Heart left ventricle (tissue), 16 donors: ENCODE results near the gene FOXN4. TPM values are rescaled to one million over a fixed set of nuclear protein-coding genes. Genes with fewer than 3 reads are reported as not detected.

Experiments used
- ATAC-seq, 4 donors: fragments of 200-7000 bp; cut with Tn5 transposase; one replicate each; pipeline ENCODE4 v1.9.1; 2020 to 2022; ENCODE audit warnings: moderate library complexity in 4 of 4, mild to moderate bottlenecking in 3 of 4, moderate number of reproducible peaks in 1 of 4
- DNase-seq, 5 donors: peaks; one replicate each; pipeline ENCODE4 v3.0.0-alpha.2; 2020
- H3K27ac ChIP-seq, 12 donors: fragments of 200-600 bp; sonication (generic) in 4 of 12; one replicate each; pipeline versions ENCODE4 v1.5.0 to v1.8.0; 2016 to 2022; ENCODE audit warnings: mild to moderate bottlenecking in 2 of 12
- H3K27me3 ChIP-seq, 9 donors: fragments of 200-600 bp; sonication (generic) in 2 of 9; one replicate each; pipeline versions ENCODE4 v1.5.1 to v1.8.0; 2016 to 2022; ENCODE audit warnings: mild to moderate bottlenecking in 3 of 9
- H3K36me3 ChIP-seq, 9 donors: fragments of 200-600 bp; sonication (generic) in 2 of 9; one replicate each; pipeline versions ENCODE4 v1.5.0 to v1.8.0; 2018 to 2022; ENCODE audit warnings: mild to moderate bottlenecking in 2 of 9
- H3K4me1 ChIP-seq, 12 donors: fragments of 200-600 bp; sonication (generic) in 4 of 12; one replicate each; pipeline versions ENCODE4 v1.5.0 to v1.8.0; 2016 to 2022; ENCODE audit warnings: mild to moderate bottlenecking in 3 of 12
- H3K4me3 ChIP-seq, 12 donors: fragments of 200-600 bp; sonication (generic) in 4 of 12; one replicate each; pipeline versions ENCODE4 v1.5.0 to v1.8.0; 2017 to 2022; ENCODE audit warnings: mild to moderate bottlenecking in 9 of 12, moderate library complexity in 4 of 12
- H3K9me3 ChIP-seq, 12 donors: fragments of 200-600 bp; sonication (generic) in 4 of 12; one replicate each; pipeline versions ENCODE4 v1.5.0 to v1.8.0; 2016 to 2022; ENCODE audit warnings: mild to moderate bottlenecking in 1 of 12
- POLR2A ChIP-seq, 2 donors: fragments of 450-650 bp; IDR thresholded peaks; one replicate each; pipeline ENCODE4 v1.6.1; 2017; ENCODE audit warnings: antibody characterized with exemption in 2 of 2, mild to moderate bottlenecking in 2 of 2, moderate library complexity in 2 of 2
- WGBS, 4 donors: extraction: QIAGEN DNeasy Blood & Tissue Kit in 2 of 4; methylation state at CpG; one replicate each; pipeline versions ENCODE4 v1.1.5 to v1.1.7; 2013 to 2018; 5-methylcytosine and 5-hydroxymethylcytosine counted together
- intact Hi-C, 10 donors: fragments of 100-400 bp; cut with DNase I; formaldehyde crosslinking; loops; one replicate each; pipeline versions ENCODE4 v1.11.1 to v1.14.2; 2022
- polyA plus RNA-seq, 2 donors: library from polyadenylated mRNA; stranded (reverse); fragments of 200-250 nt; gene quantifications; one replicate each; pipeline ENCODE4 v1.2.3, GENCODE V29; 2013
- total RNA-seq, 9 donors: library from RNA; depleted of rRNA in 2 of 9; stranded (reverse); fragments of >200 nt in 2 of 9; fragmentation: NEBNext Ultra II Directional in 3 of 9; extraction: Animal tissue kit (Norgen Biotek cat#: 25700) in 3 of 9; gene quantifications; one replicate each; pipeline versions ENCODE4 v1.1.0 to v1.2.4, GENCODE V29; 2016 to 2023
- TF ChIP-seq, protein P1 (sequence below), 12 donors: fragments of 200-600 bp; sonication (generic) in 4 of 12; IDR thresholded peaks; one replicate each; pipeline versions ENCODE4 v1.5.0 to v1.8.0; 2018 to 2022; ENCODE audit warnings: antibody characterized with exemption in 12 of 12, mild to moderate bottlenecking in 5 of 12
- donor health status: ischemic (EF 13 %, LVEDD 7.1; RV severe dilation, severe dysfunction).
- donor health status: healthy with polysubstance abuse.
- donor health status: DM: no; HTN: yes; CAD: no.
- donor health status: DM: no; HTN: no; CAD: no.
- donor health status: ischemic (EF 25% LVEDD 6.9; RV normal size, moderate dysfunction).
- donor health status: ischemic (EF 25% LVEDD 5.7; RV mildly dilated, moderate dysfunction).
- donor health status: healthy.
- donor health status: DM: yes; HTN: yes; CAD: no.
- donor health status: ischemic (EF 35%, LVEDD 5.7; RV mildly dilated, moderate dysfunction).
- donor health status: nonischemic (EF 11% LVEDD 7.7; RV severe dilation, severe dysfunction).
- donor health status: DM: yes; HTN: yes; CAD: no.
- donor health status: PGD.
- donor health status: ischemic (EF 29% LVEDD 5.4; RV normal size, mild dysfunction).
- donor health status: nonischemic (EF 23%, LVEDD 6.1; RV moderate dilation, normal function).

FOXN4 gene
- total and polyA plus RNA-seq, 11 donors = not detected

- intact Hi-C loops = no loop called here
Observed at GRCh38 chr12:109343677-109344076, 34.6 kb upstream of the FOXN4 start.

GRCh38 chr12:109336593-109336992 is 27.5 kb upstream of the FOXN4 start:
- no peak overlapping the region for H3K4me3 ChIP-seq
- WGBS, 4 donors = 81 to 90% (median 81%) methylated on average over 1 of the region's 1 CpG
- peaks cover 0 to 8% (median 0%) of the 10 kb centered on the region in 9 donors for H3K27me3 ChIP-seq
- no peaks in the 10 kb centered on the region for H3K36me3 ChIP-seq
- ATAC-seq = no peak
- no peak for DNase-seq
- no peaks in the 10 kb centered on the region for H3K4me1 ChIP-seq
- intact Hi-C loops = no loop called here
- TF ChIP-seq, protein P1, sequence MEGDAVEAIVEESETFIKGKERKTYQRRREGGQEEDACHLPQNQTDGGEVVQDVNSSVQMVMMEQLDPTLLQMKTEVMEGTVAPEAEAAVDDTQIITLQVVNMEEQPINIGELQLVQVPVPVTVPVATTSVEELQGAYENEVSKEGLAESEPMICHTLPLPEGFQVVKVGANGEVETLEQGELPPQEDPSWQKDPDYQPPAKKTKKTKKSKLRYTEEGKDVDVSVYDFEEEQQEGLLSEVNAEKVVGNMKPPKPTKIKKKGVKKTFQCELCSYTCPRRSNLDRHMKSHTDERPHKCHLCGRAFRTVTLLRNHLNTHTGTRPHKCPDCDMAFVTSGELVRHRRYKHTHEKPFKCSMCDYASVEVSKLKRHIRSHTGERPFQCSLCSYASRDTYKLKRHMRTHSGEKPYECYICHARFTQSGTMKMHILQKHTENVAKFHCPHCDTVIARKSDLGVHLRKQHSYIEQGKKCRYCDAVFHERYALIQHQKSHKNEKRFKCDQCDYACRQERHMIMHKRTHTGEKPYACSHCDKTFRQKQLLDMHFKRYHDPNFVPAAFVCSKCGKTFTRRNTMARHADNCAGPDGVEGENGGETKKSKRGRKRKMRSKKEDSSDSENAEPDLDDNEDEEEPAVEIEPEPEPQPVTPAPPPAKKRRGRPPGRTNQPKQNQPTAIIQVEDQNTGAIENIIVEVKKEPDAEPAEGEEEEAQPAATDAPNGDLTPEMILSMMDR (IDR thresholded peaks at IDR 0.05) = no peak
- no peak for TF ChIP-seq POLR2A (IDR thresholded peaks at IDR 0.05)
- no peak overlapping the region for H3K27ac ChIP-seq
- no peaks in the 10 kb centered on the region for H3K9me3 ChIP-seq

More at GRCh38 chr12:109343677-109344076, 34.6 kb upstream of the FOXN4 start:
- DNase-seq = no peak
- Histone ChIP-seq H3K36me3 (no peaks in the 10 kb centered on the region), H3K4me3 (no peak overlapping the region), H3K27me3 (no peaks in the 10 kb centered on the region), H3K9me3 (no peaks in the 10 kb centered on the region), H3K27ac (no peak overlapping the region), H3K4me1 (no peaks in the 10 kb centered on the region)
- 40 to 79% (median 58%) methylated on average over 2 of the region's 2 CpGs for WGBS, 4 donors
- no peak for TF ChIP-seq POLR2A (IDR thresholded peaks at IDR 0.05)
- TF ChIP-seq, protein P1 (IDR thresholded peaks at IDR 0.05) = no peak
- ATAC-seq = no peak

DNA sequence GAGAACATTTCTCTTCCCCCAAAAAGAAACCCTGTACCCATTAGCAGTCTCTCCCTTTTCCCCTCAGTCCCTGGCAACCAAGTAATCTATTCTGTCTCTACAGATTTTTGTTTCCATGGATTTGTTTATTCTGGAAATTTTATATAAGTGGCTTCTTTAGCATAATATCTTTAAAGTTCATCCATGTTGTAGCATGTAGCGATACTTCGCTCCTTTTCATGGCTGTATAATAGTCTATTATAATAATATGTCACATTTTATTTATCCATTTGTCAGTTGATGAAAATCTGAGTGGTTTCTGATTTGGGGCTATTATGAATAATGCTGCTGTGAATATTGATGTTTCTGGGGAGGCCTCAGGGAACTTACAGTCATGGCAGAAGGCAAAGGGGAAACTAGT is 25.8 kb upstream of the FOXN4 start:
- TF ChIP-seq, protein P1 (IDR thresholded peaks at IDR 0.05) = no peak
- TF ChIP-seq POLR2A (IDR thresholded peaks at IDR 0.05) = no peak
- 92 to 98% (median 95%) methylated on average over 2 of the region's 2 CpGs for WGBS, 4 donors
- Histone ChIP-seq H3K4me3 (no peak overlapping the region), H3K36me3 (no peaks in the 10 kb centered on the region), H3K4me1 (no peaks in the 10 kb centered on the region), H3K27me3 (peaks cover 0 to 8% (median 0%) of the 10 kb centered on the region in 9 donors), H3K27ac (no peak overlapping the region), H3K9me3 (no peaks in the 10 kb centered on the region)
- no peak for DNase-seq
- no peak for ATAC-seq
- intact Hi-C loops = no loop called here

DNA sequence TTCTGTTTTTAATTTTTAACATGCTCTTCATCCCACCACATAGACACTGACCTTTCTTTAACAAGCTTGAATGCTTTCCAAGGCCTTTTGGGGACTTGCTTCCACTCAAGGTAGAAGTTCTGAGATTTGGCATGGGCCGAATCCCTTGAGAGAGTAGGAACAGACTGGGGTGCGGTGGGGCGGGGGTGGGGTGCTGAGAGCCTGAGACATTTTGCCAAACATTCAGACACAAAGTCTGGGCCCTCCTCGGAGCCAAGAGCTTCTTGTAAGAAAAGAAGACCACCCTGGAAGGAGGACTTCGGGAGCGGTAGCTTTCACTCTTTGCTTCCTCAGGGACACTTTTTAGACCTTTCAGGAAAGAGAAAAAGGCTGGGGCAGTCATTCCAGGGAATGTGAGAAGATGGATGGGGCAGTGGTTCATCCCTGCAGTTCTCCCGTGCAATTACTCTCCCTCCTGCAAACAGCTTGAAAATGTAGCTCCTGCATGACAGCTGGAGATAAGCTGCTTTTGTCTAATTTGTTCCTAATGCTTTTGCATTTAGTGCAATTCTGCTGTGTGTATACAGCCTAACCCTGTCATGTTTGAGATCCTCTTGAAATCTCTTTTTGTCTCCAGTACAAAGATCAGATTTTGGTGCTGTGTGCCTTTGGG is 22.3 kb upstream of the FOXN4 start:
- WGBS, 4 donors = 48 to 63% (median 52%) methylated on average over 7 of the region's 7 CpGs
- no peak for TF ChIP-seq POLR2A (IDR thresholded peaks at IDR 0.05)
- TF ChIP-seq, protein P1 (IDR thresholded peaks at IDR 0.05) = no peak
- no peaks in the 10 kb centered on the region for H3K4me1 ChIP-seq
- peak overlapping the region in 1 of 12 donors; percentile 40 for H3K27ac ChIP-seq
- intact Hi-C loops = no loop called here
- no peak overlapping the region for H3K4me3 ChIP-seq
- no peaks in the 10 kb centered on the region for H3K36me3 ChIP-seq
- H3K27me3 ChIP-seq = peaks cover 0 to 8% (median 0%) of the 10 kb centered on the region in 9 donors
- DNase-seq (no peak), ATAC-seq (no peak)
- no peaks in the 10 kb centered on the region for H3K9me3 ChIP-seq
